HEK293 (cell line): ENCODE measurements around the gene TM4SF5.

Experiments used
- CTCF ChIP-seq: fragments of 450-650 bp; formaldehyde crosslinking; IDR thresholded peaks from 2 replicates; pipeline ENCODE4 v1.5.1; 2016; ENCODE audit warnings: missing biosample characterization, missing genetic modification characterization
- KLF1 ChIP-seq: fragments of 450-650 bp; formaldehyde crosslinking; IDR thresholded peaks from 2 replicates; pipeline ENCODE4 v1.5.1; 2016; ENCODE audit warnings: missing biosample characterization, missing genetic modification characterization

- TF ChIP-seq KLF1 (tag by site-specific recombination) (no peak), CTCF (tag by site-specific recombination) (no peak)
These were observed 30.5 kb downstream of the TM4SF5 start, which contains the start of gene C17orf114 for GRCh38 chr17:4802228-4802627.
